ENCODE results near the gene WNT10A.
A peak's percentile ranks its signal among the peaks of the same experiment; 100 is the strongest.
"Not testable (repeated sequence)": the region's sequence is repeated elsewhere in the genome, so short reads cannot be mapped to it uniquely, and the experiment has no call there.

The WNT10A gene

DNA sequence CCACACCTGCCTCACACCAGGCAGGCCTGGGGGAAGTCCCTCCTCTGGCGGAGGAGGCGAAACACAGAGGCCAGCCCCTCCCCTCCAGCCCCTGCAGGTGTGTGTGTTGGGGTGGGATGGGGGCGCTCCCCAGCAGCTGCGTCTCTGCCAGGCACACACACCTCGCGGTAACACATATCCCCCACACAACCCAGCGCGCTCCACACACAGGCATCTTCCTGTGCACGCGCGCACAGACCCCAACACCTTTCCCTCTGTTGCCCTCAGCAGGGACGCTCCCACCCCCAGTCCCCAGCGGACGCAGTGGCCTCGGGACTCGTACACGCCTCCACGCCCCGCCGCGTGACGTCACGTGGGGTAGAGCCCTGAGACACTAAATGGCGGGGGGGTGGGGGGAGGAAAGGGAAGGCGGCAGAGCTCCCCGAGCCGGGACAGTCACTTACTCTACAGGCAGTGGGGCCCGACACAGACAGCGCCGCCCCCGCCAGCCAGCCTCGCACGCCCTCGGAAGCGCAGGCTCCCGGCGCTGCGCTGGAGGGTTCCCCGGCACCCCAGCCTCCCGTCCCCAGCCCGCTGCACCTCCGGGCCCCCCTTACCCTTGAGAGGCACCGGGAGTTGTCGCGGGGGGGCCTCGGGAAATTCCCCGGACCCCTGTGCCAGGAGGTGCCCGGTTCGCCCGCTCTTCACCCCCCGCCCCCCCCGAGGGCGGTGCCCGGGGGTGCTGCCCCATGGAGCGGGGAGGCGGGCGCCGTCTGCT lies at the start of gene WNT10A:
WNT10A (plus strand) TSS at position 751 of the 757 bp plus-strand sequence. CDS start 144 bp downstream, outside the sequence.
- peak; percentile 69 to 76 for DNase-seq

DNA sequence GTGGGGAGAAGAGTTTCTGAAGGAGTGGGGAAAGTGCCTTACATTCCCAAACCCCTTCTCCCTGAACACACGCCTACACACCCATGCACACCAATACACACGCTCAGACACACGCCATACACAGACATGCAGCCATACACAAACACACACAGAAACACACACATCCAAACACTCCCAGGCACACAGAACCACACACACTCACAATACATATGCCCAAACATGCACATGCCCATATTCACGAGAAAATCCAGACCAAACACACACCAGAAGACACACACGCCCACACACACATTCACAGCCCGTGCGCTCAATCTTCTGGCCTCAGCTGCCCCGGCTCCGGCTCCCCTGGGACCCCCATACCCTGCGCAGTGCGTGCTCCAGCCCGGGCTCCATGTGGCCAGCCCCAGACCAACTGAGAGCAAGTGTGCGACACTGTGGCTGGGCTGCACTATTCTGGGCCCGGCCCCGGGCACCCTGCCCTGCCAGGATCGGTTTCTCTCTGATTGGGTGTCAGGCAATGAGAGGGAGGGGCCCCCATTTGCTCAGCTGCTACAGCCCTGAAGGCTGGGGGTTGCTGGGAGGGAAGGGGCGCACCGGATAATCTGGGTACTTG lies 49.2 kb upstream of the WNT10A start, which contains the start of gene PRKAG3:
PRKAG3 (minus strand) TSS at position 426 of the 613 bp plus-strand sequence.
- DNase-seq, result no peak

DNA sequence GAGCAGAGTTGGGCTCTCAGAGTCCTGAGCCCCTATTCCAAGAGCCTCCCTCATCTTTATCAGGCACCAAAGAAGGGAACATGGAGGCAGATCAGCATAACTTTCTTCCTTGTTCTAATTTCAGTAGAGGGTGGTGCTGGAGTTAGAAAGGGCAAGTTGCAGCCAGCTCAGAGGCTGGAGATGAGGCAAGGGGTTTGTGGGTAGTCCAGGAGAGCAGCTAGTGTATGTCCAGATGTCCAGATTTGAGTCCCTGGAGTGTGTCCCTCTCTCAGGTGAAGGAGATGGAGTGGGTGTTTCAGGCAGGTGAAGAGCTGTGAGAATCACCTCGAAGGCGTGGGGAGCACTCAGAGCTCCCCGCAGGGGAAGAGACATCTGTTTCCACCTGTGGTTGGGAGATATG lies 48.6 kb upstream of the WNT10A start:
- no peak for DNase-seq

DNA sequence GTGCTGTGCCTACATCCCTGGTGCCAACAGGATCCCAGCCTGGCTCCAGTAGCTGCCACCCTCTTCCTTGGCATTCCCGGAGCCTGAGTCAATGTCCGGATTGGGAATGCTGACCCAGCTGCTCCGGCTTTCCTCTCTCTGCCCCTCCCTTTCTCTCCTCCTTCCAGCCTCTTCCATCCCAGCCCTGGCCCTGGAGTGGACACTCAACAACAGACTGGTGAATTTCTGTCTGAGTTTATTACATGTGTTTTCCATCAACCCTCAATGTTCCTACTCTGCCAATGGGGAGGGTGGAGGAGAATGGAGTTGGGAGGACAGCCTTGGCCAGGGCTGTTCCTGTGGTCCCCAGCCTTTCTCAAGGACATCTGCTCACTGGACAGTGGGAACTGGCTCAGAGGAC lies 48.1 kb upstream of the WNT10A start:
- DNase-seq, result no peak

DNA sequence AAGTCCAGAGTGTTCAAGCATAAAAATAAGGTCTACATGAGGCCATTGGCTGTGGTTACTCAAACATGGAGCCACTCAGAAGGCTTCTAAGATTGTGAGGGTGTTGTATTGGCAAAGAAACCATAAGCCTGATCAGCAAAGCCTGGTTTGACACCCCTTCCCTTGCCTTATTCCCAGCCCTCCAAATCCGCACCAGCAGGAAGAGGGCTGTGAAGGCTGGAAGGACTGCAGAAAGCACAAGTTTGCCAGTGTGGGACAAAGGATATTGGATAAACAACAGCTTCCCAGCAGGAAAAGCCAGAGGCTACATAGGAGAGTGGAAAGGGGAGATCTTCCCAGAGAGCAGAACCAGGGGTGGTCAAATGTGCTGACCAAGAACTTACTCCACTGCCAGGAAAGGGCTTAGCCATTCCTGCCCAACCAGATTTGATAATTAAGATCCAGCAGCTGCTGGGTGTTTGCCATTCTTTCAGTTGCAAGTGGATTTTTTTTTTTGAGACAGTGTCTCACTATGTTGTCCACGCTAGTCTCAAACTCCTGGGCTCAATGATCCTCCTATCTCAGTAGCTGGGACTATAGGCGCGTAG lies 47.5 kb upstream of the WNT10A start:
- no peak for DNase-seq

DNA sequence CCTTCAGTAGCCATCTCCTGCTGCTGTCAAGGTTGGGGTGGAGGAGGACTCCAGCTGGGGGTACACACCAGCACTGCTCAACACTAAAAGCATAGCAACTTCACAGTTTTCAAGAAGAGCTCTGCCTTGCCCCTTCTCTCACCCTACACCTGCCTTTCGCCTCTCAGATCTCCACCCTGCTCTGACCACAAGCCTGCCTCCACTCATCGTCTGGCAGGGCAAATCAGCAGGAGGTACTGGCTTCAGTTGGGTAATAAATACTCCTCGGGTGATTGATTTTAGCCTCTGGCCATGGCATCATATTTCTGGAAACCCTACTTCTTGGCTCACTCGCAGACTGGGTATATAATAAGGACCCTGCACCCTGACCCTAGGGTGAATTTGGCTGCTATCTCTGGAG lies 46.0 kb upstream of the WNT10A start:
- no peak for DNase-seq

DNA sequence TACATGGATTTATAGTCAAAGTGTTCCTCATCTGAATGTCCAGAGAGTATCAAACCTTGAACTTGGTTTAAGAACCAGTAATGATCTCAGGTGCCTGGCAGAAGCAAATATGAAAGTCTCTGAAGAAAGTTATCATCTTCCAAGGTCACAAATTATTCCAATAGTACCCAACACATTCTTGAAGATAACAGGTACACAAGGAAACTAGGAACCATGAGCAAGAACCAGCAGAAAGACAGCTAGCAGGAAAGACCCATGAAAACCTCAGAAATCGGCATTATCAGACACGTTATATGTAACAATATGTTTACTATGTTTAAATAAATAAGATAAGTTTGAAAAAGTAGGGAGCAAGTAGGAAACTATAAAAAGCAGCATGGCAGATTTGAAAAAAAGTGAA lies 43.2 kb upstream of the WNT10A start:
- DNase-seq, result no peak

DNA sequence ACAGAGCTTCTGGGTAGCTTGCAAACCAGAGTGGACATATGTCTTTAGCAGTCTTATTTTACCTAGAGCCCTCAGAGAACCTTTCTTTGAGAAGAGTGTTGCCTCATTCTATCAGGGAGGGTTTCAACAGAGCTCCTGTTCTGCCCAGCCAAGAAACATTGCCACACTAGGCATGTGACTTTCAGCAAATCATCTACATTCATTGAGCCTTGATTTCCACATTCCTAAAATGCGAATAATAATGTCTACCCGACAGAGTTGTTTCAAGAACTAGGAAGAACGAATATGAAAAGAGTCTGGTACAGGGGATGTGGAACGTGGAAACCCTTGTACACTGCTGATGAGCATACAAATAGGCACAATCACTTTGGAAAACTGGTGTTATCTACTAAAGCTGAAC lies 41.2 kb upstream of the WNT10A start:
- no peak for DNase-seq

DNA sequence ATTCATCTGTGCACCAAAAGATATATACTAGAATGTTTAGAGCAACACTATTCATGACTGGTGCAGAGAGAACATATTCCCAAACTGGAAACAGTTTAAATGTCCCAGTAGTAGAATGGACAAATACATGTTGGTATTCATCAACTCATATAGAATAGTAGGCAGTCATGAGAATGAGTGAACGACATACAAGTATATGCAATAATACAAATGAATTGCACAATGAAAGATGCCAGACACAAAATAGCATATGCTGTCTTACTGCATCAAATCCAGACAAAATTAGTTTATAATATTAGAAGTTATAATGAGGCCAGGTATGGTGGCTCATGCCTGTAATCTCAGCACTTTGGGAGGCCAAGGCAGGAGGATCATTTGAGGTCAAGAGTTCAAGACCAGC lies 40.8 kb upstream of the WNT10A start:
- DNase-seq, result no peak

DNA sequence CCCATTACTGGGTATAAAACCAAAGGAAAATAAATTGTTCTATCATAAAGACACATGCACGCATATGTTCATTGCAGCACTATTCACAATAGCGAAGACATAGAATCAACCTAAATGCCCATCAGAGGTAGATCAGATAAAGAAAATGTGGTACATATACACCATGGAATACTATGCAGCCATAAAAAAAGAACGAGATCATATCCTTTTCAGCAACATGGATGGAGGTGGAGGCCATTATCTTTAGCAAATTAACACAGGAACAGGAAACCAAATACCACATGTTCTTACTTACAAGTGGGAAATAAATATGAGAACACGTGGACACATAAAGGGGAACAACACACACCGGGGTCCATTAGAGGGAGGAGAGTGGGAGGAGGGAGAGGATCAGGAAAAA lies 36.3 kb upstream of the WNT10A start:
- not testable (repeated sequence) for DNase-seq

DNA sequence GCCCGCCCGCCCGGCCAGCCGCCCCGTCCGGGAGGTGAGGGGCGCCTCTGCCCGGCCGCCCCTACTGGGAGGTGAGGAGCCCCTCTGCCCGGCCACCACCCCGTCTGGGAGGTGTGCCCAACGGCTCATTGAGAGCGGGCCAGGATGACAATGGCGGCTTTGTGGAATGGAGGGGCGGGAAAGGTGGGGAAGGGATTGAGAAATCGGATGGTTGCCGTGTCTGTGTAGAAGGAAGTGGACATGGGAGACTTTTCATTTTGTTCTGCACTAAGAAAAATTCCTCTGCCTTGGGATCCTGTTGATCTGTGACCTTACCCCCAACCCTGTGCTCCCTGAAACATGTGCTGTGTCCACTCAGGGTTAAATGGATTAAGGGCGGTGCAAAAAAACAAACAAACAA lies 33.7 kb upstream of the WNT10A start:
- not testable (repeated sequence) for DNase-seq

DNA sequence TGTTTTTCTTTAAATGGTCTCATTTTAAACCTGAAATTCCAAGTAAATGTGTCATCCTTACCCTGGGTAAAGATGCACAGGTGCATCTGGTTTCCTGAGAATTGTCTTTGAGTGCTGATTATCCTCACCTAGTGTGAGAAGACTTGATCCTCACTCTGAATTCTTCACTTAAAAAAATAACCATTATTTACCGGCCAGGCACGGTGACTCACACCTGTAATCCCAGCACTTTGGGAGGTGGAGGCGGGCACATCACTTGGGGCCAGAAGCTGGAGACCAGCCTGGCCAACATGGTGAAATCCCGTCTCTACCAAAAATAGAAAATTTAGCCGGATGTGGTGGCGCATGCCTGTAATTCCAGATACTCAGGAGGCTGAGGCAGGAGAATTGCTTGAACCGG lies 30.9 kb upstream of the WNT10A start:
- DNase-seq, result no peak

DNA sequence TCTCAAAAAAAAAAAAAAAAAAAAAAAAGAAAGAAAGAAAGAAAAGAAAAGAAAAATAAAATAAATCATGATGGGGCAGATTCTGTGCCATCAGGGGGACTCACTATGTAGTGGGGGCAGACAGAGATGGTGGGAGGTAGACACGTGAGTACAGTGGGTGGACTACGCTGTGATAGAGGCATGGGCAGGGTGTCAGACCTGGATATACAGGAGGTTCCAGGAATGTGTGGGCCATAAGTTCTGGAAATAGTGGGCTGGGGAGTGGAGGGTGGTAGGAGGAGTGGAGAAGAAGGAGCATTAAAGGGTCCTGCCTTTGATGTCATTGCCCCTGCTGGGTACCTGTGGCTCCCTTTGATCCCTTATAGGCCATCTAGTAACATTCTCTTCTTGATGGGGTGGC lies 29.9 kb upstream of the WNT10A start:
- no peak for DNase-seq

DNA sequence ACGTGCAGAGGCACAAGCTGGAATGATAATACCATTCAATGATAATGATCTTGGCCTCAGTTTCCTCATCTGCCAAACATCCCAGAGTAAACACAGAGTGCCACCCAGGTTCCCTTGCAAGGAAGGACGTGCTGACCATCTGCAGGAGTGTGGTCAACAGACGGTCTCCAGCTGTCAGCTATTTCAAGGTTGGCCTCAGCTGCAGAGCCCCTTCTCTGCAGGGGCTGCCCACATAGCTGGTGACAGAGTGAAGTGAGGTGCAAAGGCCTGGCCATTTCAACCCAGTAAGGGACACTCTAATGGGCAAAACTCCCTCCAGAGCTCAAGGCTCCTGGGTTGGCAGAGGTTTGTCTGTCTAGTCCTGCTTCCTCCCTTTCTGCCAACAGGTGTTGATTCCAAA lies 29.4 kb upstream of the WNT10A start:
- no peak for DNase-seq

DNA sequence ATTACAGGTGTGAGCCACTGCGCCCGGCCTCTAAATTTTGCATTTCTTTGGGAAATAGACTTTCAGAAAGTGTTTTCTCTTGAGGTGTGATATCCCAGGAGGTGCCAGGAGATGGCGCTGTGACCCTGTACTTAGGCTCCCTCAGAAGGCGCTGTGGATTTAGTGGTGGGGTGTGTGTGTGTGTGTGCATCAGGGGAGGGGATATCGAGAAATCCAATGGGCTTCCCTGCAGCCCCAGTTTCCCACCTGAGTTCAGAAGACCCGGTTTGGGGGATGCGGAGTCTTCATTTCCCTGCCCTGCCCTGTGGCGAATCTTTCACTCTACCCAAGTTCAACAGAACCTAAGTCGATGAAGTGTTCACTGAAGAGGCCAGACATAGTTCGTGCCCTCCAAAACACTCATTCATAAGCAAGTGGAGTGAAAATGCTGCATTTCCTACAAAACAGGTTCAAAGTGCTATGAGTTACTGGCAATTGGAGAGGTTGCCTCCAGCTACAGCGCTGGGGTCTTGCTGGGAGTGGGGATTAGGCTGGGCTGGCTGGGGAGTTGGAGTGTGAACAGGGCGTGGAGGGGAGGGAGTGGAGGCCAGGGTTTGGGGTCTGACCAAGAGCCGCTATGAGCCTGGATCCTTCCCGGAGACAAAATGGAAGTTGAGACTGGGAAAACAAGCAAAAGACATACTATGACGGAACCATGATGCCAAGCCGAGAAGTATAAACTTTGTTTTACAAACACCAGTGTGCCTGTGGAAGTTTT lies 27.6 kb upstream of the WNT10A start:
- DNase-seq, result peak; percentile 77 to 80

DNA sequence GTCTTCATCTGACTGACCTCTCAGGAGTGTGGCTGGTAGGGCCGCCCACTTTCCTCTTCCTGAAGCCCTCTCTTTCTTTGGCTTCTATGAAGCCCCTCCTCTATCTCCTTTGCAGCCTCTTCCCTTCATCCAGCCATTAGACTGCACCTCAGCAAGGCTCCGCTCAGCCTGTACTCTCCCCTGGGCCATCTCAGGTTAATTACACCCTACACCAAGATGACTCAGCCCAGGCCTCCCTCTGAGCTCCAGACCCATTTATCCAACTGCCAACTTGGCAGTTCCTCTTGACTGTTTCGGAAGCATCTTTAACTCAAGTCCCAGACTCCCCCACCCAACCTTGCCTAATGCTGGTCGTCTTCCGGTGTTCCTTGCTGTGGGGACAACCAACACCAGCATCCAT lies 26.9 kb upstream of the WNT10A start:
- no peak for DNase-seq

DNA sequence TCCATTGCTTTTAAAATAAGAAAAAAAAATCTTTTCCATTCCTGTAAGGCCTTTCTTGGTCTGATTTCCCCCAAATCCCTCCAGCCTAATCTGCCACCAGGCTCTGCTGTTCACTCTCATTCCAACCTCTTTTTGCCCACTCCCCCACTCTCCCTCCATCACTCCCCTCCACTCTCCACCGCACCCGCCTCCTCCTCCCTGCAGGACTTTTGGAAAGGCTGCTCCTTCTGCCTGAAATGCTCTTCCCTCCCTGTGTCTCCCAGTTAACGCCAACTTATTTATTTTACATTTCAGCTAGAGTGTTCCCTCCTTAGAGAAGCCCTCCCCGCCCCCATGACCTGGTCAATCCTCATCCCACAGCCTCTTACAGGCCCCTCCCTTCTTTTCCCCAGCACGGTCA lies 25.8 kb upstream of the WNT10A start:
- no peak for DNase-seq

DNA sequence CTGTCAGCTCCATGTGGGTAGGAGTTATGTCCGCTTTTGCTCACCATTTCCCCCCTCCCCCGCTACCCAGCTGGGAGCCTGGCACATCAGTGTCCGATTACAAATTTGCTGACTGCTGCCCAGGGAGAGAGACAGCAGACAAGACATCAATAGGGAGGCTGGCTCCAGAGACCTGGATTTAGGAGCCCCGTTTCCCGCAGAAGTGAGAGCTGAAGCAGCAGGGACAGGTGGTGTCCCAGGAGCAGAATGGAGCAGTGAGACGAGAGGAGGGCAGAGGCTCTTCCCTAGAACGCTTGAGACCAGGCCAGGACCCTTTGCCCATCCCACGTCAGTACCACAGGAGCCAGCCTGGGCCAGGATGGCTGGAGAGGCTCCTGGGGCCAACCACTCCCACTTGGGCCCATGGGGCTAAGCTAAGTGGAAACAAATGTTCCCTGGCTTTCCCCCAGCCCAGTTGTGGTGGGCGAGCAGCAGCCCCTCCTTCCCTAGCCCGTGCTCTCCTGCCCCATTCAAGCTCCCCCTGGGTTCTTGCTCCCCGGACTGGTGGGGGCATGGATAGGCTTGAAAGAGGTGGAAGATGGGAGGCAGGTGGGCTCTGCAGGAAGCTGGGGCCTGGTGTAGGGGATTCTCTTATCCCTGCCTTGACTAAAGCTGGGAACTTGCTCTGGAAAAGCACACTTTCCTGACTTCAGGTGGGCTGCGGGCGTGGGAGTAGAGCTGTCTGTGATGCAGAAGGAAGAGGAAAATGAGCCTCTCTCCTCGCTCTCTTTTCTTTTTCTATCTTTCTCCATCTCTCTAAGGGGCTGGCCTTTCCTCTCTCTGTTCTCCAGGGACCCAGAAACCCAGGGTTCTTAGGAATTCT lies 25.1 kb upstream of the WNT10A start:
- DNase-seq, result no peak

DNA sequence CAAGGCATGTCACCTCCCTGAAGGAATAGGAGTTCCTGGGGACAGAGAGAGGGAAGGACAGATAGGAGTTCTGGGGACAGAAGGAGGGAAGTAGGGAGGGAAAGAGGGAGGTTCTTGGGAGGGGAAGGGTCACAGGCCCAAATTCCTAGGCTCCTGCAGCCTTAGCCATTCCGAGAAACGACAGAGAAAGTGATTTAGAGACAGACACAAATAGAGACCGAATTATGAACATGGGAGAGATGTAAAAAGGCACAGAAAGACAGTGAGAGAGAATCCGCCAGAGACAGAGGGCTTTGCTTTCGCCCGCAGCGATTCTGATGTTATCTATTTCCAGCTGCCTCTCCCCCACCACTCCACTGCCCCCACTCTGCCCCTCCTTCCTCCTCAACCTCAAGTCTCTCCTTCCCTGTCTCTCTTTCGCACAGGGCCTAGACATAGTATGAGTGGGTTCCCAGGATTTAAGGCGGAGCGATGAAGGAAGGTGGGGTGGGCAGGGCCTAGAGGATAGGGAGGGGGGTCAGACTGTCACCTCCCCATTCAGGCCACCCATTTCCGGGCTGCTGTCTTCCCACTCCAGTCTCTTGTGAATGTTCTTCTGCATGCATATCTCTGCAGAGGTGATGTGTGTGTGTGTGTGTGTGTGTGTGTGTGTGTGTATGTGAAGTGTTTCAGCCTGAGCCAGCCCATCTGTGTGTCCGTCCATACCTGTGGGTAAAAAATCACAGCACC lies 24.3 kb upstream of the WNT10A start:
- DNase-seq, result no peak

DNA sequence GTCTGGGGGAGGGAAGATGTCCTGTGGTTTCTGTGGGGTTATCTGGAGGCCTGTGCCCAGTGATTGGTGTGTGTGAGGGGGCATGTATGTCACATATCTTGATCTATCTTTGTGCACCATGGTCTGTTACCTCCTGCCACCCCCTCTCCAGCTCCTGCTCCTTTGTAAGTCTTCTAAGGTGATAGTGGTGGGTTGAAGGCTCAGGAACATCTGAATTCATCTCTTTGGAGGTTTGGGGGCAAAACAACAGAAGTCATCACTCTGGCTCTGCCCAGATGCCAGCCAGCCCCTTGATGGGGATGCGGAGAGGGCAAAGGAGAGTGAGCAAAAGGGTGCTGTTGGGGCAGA lies 23.8 kb upstream of the WNT10A start:
- DNase-seq, result no peak

DNA sequence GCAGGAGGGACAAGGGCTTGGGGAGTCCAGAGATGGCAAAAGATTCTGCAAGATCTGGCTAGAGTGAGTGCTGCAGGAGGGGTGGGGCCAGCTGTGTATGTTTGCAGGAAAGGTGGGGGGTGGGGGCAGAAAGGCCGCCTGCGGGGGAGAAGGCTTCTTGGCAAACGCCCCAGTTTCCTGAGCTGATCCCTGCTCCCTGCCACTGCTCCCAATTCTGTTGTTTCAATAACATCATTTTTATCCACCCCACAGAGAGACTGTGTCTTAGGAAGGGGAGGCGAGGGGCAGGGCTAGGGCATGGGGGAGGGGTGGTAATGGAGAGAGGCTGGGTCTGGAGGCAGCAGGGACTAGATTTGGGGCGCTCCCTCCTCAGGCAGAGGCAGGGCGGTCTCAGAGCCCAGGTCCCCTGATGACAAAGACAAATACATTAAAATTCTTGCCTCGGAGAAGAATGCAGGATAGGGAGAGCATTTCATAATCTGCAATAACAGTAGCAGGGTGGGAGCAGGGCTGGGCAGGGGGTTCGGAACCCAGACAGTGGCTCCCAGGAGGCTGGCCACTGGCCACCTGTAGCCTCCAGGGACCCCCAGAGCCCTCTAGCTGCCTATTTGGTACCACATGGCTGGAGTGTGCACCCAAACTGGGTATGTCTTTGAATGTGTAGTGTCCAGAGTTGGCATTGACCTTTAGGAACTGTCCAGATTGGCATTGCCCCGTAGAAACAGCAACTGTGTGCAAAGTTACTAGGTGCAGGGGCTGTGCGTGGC lies 23.1 kb upstream of the WNT10A start:
- DNase-seq, result no peak
